ENCODE results near the gene RNF133.

DNA sequence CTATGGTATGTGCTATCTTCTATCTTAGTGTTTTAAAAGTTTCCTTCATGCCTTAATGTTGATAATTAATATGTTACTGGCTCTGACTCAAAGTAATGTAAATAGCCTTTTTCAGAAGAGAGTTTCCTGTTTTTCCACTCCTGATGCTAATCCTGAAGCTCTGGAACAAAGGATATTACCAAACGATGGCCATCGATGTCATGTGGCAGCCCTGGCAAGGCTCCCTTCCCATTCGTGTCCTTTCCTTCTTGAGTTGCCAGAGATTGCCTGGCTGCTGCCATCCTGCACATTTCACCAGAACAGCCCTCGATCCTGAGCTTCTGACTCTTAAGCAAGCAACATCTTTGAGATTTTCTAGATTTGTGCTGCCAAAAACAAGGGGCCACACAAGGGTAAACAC lies 46.0 kb downstream of the RNF133 start:
- TF ChIP-seq, protein P1, sequence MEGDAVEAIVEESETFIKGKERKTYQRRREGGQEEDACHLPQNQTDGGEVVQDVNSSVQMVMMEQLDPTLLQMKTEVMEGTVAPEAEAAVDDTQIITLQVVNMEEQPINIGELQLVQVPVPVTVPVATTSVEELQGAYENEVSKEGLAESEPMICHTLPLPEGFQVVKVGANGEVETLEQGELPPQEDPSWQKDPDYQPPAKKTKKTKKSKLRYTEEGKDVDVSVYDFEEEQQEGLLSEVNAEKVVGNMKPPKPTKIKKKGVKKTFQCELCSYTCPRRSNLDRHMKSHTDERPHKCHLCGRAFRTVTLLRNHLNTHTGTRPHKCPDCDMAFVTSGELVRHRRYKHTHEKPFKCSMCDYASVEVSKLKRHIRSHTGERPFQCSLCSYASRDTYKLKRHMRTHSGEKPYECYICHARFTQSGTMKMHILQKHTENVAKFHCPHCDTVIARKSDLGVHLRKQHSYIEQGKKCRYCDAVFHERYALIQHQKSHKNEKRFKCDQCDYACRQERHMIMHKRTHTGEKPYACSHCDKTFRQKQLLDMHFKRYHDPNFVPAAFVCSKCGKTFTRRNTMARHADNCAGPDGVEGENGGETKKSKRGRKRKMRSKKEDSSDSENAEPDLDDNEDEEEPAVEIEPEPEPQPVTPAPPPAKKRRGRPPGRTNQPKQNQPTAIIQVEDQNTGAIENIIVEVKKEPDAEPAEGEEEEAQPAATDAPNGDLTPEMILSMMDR (conservative IDR thresholded peaks at IDR 0.05; ENCODE audit: low read depth, low read length) = no peak
- TF ChIP-seq EZH2 (IDR thresholded peaks at IDR 0.05; ENCODE audit: borderline replicate concordance, low read depth, low read length, poor library complexity, severe bottlenecking) = no peak

Data from A673 (cell line).